ENCODE data around the gene FAM135A. TPM values are rescaled to one million over a fixed set of nuclear protein-coding genes. Genes with fewer than 3 reads are reported as not detected.
A peak's percentile ranks its signal among the peaks of the same experiment; 100 is the strongest.

FAM135A gene
- total and polyA plus RNA-seq, 8 donors: 7.2 to 121 (median 39.5) TPM

DNA sequence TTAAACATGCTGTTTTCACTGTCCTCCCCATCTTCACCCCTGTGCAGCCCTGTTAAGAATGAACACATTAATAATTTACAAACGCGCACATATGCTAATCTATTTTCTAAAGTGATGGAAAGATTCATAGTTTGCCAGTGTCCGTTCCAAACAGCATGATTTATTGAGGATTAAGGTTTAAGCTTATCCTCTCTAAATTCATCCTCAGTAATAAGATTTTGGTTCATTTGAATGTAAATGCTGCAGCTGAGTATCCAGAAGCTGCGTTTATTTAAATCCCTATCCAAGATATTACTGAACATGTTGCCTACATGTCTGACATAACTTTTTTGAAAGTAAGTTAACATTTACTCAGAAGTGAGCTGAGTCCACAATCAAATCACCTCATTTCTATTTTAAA is 42.8 kb upstream of the FAM135A start:
- WGBS, 5 donors: 52 to 65% (median 61%) methylated on average over 4 of the region's 4 CpGs
- Histone ChIP-seq H3K9me3 (no peaks in the 10 kb centered on the region), H3K4me1 (peaks cover 0 to 26% (median 10%) of the 10 kb centered on the region in 4 donors), H3K4me3 (no peak overlapping the region), H3K27me3 (no peaks in the 10 kb centered on the region), H3K36me3 (no peaks in the 10 kb centered on the region), H3K27ac (no peak overlapping the region)
- TF ChIP-seq POLR2AphosphoS5 (IDR thresholded peaks at IDR 0.05): no peak
- no peak for TF ChIP-seq CTCF (IDR thresholded peaks at IDR 0.05)
- no peak for TF ChIP-seq EP300 (IDR thresholded peaks at IDR 0.05)
- no peak for TF ChIP-seq POLR2A (IDR thresholded peaks at IDR 0.05)
- DNase-seq: no peak
- intact Hi-C loops (cut with DNase I; ENCODE audit: low total_unique reads): no loop called here

GRCh38 chr6:70371454-70372105 is 41.7 kb upstream of the FAM135A start:
- H3K27ac ChIP-seq: no peak overlapping the region
- H3K4me3 ChIP-seq: no peak overlapping the region
- intact Hi-C loops (cut with DNase I; ENCODE audit: low total_unique reads): no loop called here
- WGBS, 5 donors: 2 to 6% (median 5%) methylated on average over 1 of the region's 1 CpG
- no peaks in the 10 kb centered on the region for H3K36me3 ChIP-seq
- peaks cover 0 to 26% (median 10%) of the 10 kb centered on the region in 4 donors for H3K4me1 ChIP-seq
- peak in 5 of 7 experiments; percentile 19 to 62 (median 58) for TF ChIP-seq CTCF (IDR thresholded peaks at IDR 0.05)
- no peak for TF ChIP-seq EP300 (IDR thresholded peaks at IDR 0.05)
- TF ChIP-seq POLR2A (IDR thresholded peaks at IDR 0.05): no peak
- TF ChIP-seq POLR2AphosphoS5 (IDR thresholded peaks at IDR 0.05): peak in 1 of 3 donors; percentile 54
- H3K27me3 ChIP-seq: no peaks in the 10 kb centered on the region
- peak in 1 of 2 donors; percentile 78 for DNase-seq
- H3K9me3 ChIP-seq: no peaks in the 10 kb centered on the region

DNA sequence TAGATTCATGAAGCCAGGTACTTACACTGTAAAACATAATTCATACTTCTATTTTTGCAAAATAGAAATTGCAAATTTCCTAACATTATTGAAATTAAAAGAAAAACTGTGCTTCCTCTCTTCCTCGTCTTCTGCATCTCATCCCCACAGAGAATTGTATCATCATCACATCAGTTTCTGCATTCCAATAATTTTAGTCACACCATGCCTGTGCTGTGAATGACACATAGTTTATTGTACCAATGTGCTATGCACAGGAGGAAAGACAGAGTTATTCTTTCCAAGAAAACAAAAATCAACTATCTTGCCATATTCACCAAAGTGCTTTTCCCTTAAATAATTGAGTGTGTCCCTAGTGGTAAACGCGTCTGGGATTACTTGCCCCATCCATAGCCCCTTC is 38.1 kb upstream of the FAM135A start:
- no peaks in the 10 kb centered on the region for H3K9me3 ChIP-seq
- no peaks in the 10 kb centered on the region for H3K27me3 ChIP-seq
- 84 to 96% (median 86%) methylated on average over 3 of the region's 3 CpGs for WGBS, 5 donors
- no peak overlapping the region for H3K4me3 ChIP-seq
- peaks cover 0 to 18% (median 6%) of the 10 kb centered on the region in 4 donors for H3K4me1 ChIP-seq
- no peak for TF ChIP-seq CTCF (IDR thresholded peaks at IDR 0.05)
- no peak for TF ChIP-seq EP300 (IDR thresholded peaks at IDR 0.05)
- TF ChIP-seq POLR2AphosphoS5 (IDR thresholded peaks at IDR 0.05): no peak
- TF ChIP-seq POLR2A (IDR thresholded peaks at IDR 0.05): no peak
- no peaks in the 10 kb centered on the region for H3K36me3 ChIP-seq
- intact Hi-C loops (cut with DNase I; ENCODE audit: low total_unique reads): no loop called here
- no peak for DNase-seq
- no peak overlapping the region for H3K27ac ChIP-seq

DNA sequence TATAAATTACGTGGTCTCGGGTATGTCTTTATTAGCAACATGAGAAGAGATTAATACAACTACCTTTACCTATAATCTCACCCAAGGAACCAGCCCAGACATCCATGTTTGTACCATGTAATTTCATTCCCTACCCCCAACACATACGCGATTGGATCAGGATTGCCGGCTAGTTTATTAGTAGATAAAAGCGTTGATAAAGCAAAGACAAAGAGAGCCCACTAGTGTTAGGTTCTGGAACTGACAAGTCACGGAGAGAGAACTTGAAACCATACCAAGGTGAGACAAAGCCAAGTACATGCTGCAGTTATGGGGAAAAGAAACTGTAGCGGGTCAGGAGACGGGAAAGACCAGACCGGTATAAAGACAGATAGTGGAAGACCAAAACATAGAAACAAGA is 37.4 kb upstream of the FAM135A start:
- Histone ChIP-seq H3K27ac (no peak overlapping the region), H3K27me3 (no peaks in the 10 kb centered on the region), H3K9me3 (no peaks in the 10 kb centered on the region), H3K4me1 (peaks cover 0 to 10% (median 4%) of the 10 kb centered on the region in 4 donors), H3K36me3 (no peaks in the 10 kb centered on the region), H3K4me3 (no peak overlapping the region)
- TF ChIP-seq EP300 (IDR thresholded peaks at IDR 0.05): no peak
- TF ChIP-seq POLR2AphosphoS5 (IDR thresholded peaks at IDR 0.05): no peak
- TF ChIP-seq POLR2A (IDR thresholded peaks at IDR 0.05): no peak
- peak in 1 of 7 experiments; percentile 9 for TF ChIP-seq CTCF (IDR thresholded peaks at IDR 0.05)
- DNase-seq: no peak
- intact Hi-C loops (cut with DNase I; ENCODE audit: low total_unique reads): no loop called here
- WGBS, 5 donors: 87 to 94% (median 90%) methylated on average over 10 of the region's 10 CpGs
